ENCODE measurements around the gene ZDHHC7. TPM values are rescaled to one million over a fixed set of nuclear protein-coding genes. Genes with fewer than 3 reads are reported as not detected.
"Not testable (repeated sequence)": the region's sequence is repeated elsewhere in the genome, so short reads cannot be mapped to it uniquely, and the experiment has no call there.

Gene ZDHHC7
- total RNA-seq, 1 donor from 2014 or later = 21.1 TPM

DNA sequence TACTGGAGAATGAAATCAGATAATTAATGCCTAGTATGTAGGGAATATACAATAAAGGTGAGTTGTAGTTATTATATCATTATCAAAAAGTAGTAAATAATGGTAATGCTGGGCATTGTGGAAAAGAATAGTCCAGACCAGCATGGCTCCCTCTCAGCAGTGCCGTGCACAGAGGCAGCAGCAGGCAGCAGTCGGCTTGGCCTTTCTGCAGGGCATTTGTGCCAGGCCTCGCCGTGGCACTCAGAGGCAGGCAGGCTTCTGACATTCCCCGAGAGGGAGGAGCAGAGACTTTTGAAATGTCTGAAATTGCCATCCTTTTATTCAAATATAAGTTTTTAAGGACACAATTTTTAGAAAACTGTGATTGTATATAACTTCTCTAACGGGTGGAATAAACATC, 31.3 kb upstream of the ZDHHC7 start:
- DNase-seq = no peak

DNA sequence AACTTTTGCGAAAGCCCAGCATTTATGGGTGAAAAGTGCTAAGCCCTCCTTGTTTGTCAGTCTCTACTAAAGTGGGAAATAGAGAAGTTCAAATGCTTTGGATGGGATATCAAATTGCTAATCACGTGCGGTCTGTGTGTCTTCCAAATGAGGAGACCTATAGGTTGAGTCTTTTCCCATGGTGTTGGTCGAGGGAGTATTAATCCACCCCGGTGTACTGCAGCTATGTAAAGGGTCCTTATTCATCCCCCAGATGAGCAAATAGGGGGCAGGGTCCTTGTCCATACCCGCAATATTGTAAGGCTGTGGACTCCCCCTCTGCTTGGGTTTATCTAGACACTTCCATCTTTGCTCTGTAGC, 30.8 kb upstream of the ZDHHC7 start:
- DNase-seq = no peak

DNA sequence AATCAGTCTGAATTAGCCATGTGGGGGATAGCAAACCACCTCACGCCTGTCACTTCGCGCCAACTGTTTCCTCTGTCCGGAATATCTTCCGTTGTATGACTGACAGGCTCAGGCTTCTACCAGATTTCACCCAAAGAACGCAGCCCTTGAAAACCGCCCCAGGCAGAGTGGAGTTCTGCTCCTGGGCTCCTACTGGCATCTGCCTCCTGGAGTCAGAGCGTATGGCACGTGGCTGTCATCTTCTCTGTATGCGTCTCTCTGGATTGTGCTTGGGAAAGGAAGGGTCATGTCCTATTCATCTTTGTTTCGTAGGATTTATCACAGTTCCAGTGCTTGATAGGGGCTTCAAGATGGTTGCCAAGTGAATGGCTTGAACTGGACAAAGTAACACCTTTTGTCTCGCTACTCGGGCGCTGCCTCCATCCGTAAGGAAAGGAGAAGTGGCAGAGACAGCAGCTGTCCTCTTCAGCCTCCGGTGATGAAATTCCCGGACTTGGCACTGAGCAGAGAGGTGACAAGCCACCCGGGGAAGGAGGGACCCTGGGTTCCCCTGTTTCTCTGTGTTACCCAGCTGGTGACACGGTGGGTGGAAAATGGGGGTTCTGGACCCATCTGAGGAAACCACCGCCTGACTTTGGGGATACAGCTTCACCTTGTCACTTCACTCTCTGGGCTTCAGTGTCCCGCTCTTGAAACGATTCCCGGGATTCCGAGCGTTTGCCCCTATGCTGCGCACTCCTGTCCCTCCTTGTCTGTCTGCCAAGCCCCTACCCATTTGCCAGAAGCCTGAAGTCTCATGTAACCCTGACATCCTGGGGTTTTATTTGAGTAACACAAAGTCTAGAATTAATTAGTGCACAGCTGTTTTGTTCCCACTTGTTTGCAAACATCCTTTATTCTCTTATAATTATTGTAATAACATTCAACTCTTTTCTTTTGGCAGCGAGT, 30.2 kb upstream of the ZDHHC7 start:
- DNase-seq = no peak

DNA sequence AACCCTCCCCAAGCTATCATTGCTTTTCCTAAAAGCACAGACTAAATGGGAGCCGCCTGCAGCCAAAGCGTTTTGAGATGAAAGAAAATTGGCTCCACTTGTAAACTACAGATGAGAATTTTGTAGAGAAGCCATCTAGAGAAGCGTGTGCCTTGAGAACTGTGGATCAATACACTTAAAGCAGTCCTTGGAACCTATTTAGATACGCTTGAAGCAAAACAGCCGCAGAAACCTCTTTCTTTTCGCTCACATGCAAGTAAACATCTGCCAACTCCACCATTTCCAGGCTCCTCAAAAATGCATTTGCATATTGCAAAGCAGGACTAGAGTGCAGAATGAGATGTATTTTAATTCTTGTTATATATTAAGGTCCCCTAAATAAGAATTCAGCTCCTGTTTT, 29.4 kb upstream of the ZDHHC7 start:
- peak; percentile 16 for DNase-seq

DNA sequence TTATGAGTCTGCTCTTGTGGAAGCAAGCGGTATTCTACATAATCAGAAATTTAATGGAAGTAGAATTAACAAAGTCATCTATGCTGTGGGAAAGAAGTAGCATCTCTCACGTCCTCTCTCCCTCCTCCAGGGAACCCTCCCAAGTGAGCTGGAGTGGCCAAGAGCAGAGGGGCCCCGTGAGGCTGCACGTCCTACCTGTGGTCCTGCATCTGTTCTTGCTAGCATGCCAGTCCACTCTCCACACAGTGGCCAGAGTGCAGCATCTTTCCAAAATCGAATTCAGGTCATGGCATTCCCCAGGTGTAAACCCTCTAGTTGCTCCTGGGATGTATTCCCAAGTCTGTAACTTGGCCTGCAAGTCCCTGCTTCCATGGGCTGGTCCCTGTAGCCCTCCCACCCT, 26.4 kb upstream of the ZDHHC7 start:
- no peak for DNase-seq

DNA sequence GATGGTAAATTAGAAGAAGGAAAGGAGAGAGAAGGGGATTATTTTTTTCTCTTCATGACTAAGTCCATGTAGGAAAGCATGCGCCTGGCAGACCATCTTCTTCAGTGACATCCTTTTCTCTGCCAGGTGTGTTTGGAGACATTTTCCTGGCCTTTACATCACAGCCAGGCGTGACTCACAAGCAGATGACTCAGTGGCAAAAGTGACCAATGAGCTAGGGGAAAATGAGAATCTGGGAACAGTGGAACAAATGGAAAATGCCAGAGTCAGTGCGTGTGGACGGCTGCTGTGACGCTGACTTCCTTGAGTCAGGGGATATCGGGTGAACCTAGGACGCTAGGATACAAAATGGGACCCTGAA, 25.7 kb upstream of the ZDHHC7 start:
- DNase-seq = no peak

DNA sequence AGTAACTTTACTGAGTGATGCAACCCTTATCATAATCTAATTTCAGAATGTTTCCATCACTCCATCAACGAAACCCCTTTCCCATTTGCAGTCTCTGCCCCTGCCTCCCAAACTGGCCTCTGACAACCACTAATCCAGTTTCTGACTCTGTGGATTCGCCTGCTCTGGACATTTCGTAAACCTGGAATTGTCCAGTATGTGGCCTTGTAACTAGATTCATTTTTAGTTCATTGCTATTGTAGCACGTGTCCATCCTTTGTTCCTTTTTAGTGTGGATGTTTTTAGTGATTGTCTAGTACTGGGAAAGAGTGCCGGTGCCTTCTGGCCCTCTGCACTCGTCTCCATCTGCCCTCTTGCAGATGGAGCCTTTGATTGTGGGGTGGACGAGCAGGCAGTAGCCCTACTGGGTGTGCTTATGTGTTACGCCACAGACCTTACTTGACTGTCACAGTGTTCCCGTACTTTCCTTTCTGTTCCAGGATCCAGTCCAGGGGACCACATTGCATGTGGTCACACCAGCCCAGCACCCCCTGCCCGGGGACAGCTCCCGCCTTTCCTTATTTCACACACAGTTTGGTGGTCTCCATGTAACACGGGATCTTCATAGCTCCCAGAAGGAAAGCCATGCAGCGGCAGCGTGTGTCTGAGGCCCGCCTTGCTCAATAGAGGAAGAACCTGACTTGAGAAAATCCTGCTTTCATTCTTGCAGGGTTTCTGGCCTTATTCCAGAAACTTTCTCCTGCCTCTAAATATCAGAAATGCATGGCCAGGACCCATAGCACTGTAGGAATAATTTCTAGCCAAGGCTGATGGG, 25.1 kb upstream of the ZDHHC7 start:
- no peak for DNase-seq

DNA sequence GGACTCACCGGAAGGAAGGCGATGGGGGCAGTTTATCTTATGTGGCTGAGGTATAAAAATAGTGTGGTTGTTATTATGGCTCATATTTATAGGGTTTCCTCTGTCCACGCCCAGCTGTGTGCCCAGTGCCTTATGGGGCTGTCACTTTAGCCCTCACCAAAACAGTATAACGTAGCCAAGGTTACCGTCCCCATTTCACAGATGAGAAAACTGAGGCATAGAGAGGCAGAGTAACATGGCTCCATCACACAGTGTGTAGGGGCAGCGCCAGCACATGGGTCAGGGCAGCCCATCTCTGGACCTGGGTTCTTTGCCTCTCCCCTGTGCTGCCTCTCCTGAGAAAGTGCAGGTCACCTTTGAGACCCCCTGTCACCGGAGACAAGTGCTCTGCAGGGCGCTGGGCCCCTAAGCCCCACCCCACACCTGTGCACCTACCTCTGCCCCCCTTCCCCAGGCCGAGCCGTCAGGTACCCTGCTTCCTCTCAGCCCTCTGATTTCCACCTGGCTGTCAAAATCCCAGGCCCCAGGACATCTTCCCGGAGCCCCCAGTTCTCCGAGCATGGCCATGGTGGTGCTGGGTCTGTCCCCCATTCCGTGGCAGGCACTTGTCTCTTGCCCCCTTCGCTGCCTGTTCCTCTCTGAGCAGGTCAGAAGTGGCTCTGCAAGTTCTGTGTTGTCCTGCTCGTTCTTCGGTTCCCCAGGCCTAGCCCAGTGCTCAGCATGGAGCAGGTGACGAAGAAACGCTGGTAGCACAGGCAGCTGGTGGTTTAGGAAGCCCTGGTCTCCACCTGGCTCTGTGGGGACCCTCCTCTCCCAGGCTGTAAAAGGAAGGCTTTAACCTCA, 23.5 kb upstream of the ZDHHC7 start:
- DNase-seq = no peak

DNA sequence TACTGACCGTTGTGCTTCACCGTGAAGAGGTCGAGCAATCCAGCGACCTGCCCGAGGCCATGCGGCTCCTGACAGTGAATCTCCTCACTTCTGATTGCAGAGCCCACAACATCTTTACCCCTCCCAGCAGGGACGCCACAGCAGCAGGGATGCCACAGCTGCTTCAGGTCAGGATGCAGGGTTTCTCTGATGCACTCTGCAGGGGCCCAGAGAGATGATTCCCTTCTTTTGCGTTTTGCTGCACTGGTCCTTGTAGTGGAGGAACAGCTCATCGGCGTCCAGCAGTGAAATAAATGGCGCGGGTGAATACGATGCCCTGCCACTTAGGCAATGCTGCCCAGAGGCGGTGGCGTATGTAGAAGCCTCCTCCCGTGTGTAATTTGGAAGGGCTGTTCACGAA, 21.8 kb upstream of the ZDHHC7 start:
- no peak for DNase-seq

DNA sequence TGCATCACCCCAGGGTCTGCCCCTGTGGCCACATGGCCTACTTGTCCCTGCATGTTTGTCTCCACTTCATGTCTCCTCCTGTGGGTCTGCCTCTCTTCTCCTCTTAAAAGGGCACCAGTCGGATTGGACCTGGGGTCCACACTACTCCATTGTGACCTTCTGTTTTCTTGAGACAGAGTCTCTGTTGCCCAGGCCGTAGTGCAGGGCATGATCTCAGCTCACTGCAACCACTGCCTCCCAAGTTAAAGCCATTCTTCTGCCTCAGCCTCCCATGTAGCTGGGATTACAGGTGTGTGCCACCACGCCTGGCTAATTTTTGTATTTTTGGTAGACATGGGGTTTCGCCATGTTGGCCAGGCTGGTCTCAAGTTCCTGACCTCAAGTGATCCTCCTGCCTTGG, 20.9 kb upstream of the ZDHHC7 start:
- DNase-seq = not testable (repeated sequence)

DNA sequence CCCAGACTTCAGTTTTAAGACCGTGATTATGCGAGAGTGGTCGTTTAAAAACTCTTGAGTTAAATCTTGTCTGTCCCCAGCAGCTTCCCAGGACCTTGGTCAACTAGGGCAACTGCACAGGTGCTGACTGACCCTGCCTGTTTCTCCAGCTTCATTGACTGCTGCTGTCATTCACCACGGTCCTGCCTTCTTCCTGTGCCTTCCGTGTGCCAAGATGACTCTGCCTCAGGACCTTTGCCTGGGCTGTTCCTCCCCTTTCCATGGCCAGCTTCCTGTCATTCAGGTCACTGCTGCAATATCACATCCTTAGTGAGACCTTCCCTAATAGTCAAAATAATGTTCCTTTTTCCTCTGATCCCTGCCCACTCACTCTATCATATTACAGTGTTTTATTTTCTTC, 20.1 kb upstream of the ZDHHC7 start:
- no peak for DNase-seq

DNA sequence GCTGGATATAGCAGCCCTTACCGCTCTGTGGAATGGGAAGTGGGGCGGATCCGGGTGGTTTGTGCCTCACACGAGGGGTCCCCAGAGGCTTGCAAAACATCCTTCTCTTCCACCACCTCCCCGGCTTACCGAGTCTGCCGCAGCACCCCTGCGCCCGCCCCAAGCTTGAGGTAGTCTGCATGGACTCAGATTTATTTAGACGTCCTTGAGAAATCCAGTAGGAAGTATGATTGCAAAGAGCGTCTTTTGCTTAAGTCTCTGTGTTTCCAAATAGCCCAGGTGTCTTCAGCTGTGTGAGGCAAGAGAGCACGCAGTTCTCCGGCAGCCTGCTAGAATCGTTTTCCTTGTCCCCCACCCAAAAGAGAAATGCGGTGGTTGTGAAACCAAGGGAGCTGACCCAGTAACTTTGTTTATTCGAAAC, 18.7 kb upstream of the ZDHHC7 start:
- no peak for DNase-seq

DNA sequence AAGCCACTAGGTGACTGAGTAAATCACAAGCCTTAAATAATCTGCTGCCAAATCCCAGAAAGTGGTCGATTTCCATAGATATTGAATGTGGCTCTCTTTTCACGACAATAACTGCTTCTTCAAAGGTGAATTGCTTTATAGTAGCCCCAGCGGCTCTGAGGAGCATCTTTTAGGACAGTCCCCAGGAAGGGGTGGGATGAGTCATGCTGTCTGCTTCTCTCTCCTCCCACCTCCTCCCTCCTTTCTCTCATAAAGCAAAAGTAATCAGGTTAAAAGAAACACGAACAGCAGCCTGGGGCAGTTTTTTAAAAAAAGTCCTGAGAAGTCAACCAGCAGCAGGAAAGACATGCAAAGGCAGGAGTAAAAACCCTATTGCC, 18.1 kb upstream of the ZDHHC7 start:
- DNase-seq = no peak

DNA sequence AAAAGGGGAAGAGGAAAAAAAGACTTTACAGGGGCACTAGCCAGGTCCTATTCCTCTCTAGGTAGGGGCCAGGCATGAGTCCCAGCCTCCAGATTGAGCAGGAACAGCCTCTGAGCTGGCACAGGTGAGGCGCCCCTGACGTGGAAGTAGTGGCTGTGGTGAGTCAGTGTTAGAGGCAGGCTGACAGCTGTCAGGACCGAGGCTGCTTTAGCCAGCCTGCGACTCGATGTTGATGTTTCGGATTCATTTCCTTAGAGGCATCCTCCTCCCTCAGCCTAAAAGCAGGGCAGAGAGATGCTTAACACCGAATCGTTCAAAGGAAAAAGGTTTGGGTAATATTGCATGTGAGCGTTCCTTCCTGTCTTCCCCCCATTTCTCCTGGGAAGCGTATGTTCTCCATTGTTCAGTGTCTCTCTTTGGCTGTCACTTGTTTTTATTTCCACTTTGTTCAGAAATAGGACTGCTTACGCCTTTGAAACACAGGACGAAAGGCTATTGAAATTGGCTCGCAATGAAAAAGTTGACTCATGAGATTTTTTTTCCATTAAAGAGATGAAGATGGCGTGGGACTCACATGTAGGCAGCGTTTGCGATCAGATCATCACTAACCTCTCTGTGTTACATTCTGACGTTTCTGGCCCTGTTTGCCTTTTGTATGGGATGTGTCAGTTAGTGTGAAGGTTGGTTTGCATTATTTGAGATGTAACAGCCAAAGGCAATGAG, 17.5 kb upstream of the ZDHHC7 start:
- DNase-seq = no peak

DNA sequence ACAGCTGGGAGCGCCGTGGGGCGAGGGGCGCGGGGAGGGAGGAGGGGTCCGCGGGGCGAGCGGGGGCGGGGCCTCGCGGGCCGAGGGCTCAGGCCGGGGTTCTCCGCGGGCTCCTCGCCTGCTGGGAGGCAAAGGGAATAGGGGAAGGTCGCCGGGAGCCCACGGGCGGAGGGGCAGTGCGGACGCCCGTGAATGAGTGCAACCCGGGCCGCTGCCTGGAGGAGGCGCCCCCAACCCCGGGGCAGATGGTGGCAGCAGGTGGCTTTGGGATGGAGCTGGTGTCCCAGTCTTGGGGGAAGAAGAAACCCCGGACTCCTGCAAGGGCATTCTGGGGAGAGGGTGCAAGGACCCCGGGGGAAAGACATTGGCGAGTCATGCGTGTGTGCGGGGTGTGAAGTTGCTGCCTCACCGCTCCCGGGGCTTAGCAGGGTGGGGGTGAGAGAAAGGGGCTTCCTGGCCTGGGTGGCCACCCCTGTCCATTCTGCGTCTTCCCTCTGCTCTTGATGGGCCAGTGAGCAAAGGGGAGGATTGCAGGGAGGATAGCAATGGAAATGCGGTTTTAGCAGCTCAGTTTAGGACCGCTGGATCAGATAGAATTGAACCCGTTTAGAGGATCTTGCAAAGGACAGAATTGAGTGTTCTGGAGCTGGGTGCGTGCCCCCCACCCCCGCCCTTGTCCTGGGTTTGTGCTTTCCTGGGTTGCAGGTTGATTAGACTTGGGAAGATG, 16.8 kb upstream of the ZDHHC7 start:
- no peak for DNase-seq

DNA sequence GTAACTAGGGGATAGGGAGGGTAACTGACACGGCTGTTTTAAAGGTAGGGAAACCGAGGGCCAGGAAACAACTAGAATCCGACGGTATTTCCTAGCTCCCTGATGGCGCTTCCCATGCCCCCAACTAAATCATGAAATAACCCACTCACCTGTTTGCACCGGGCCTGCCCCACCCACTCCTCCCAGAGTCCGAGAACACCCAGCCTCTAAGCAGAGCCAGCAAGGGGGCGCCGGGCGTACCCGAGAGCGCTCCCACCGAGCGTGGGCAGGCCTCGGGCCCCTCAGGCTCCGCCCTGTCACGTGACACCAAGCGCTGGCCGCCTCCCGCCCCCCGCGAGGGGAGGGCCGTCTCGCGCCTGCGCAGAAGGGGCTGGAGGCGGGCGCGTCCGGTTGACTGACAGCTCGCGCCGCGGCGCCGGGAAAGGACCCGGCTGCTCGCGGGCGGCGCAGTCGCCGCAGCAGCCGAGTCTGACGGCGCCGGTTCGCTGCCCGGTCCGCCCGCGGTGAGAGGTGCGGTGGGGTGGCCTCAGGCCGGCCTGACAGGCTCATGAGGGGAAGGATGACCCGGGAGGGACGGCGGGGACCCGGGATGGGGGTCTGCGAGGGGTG, 16.1 kb upstream of the ZDHHC7 start, which contains the start of gene KIAA0513:
TSS of gene KIAA0513 (plus strand) at position 447 of the 609 bp plus-strand sequence. CDS start 39,277 bp downstream, outside the sequence.
- peak; percentile 91 for DNase-seq

DNA sequence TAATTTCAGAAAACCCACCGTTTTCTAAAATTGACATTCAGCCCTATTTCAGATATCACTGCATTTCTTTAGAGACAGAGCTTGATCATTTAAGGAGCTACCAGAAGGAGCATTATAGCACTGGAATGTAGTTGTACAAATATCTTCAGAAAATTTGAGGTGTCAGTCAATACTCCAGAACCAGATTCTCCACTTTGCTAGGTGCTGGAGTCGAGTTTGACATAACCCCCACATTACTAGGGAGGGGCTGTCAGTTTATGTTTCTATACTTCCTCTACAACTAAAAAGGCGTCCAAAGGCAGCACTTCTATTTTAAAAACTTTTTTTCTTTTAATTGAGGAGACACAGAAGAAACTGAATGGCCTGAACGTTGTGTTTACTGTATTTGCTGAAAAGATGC, 15.4 kb upstream of the ZDHHC7 start:
- DNase-seq = no peak

DNA sequence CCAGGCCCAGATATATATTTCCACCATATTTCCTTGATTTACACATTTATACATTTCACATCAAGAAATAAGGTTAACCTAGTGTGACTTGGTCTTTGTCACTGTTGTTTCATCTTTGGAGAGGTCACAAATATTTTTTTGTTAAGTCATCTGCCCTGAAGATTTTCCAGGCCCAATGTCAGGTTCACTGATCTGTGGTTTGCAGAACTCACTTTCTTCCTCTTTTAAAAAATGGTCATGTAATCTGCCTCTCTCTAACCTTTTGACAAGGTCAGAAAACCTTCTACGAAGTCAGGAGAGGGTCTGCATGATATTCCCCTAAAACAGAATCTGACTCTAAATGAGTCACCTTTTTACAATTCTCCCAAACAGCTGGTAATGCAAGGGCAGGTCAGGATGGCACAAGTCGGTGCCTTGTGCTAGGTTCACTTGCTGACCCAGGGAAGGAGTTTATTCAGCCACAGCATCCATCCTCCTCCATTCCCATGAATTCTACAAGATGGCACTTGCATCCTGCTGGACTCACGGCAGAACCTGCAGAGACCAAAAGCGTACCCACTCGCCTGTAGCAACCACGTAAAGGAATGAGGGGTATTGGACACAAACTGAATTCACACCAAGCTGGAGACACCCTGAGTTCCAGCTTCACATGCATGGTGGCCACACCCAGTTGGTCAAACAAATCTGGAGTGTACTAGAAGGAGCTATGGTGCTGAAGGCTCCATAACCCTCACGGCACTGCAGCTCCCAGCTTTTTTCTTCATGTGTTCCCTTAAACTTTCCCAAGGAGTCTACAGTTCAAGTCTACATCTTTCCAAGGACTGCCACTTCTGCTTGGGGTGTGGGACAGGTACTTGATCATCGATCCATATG, 14.7 kb upstream of the ZDHHC7 start:
- DNase-seq = no peak

DNA sequence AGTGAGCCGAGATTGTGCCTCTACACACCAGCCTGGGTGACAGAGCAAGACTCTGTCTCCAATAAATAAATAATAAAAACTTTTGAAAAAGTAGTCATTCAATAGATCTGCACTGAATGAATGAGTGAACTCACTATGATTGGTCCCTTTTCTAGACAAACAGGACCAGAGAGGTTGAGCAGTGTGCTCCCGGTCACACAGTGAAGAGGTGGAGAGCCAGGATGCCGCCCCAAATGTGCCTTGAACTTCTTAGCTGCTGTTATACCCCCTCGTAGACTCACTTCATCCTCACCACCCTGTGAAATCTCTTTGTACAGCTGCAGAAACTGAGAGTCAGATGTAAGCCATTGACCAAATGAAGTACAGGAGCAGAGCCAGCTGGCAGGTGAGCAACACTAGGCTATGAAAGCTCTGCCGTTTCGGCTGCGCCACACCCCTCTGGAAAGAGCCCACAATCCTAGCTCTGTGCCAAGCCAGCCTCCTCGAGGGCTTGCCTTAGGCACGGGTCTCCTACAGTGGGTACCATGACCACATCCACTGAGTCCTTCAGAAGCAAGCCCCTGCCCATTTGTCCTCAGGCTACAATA, 8.4 kb upstream of the ZDHHC7 start:
- no peak for DNase-seq
